ENCODE measurements around the gene ADCY9. TPM values are rescaled to one million over a fixed set of nuclear protein-coding genes. Genes with fewer than 3 reads are reported as not detected.
"Not testable (repeated sequence)": the region's sequence is repeated elsewhere in the genome, so short reads cannot be mapped to it uniquely, and the experiment has no call there.

Gene ADCY9
- 13.6 and 18.3 TPM in 2 replicates for total RNA-seq

GRCh38 chr16:4116325-4117249 is at the start of gene ADCY9:
ADCY9 (minus strand) TSS chr16:4116442; CDS start chr16:4115442, 1,000 bp downstream.
- DNase-seq (ENCODE audit: extremely low read depth, low read depth, low spot score) = no peak

- no peak for DNase-seq (ENCODE audit: extremely low read depth, low read depth, low spot score)
These were observed 44.6 kb upstream of the ADCY9 start for GRCh38 chr16:4160658-4161430.

GRCh38 chr16:4159726-4160125 is 43.5 kb upstream of the ADCY9 start:
- no peak for DNase-seq (ENCODE audit: extremely low read depth, low read depth, low spot score)

- DNase-seq (ENCODE audit: extremely low read depth, low read depth, low spot score) = no peak
These were observed 42.2 kb upstream of the ADCY9 start for GRCh38 chr16:4158143-4159093.

GRCh38 chr16:4157376-4157825 is 41.2 kb upstream of the ADCY9 start:
- no peak for DNase-seq (ENCODE audit: extremely low read depth, low read depth, low spot score)

- DNase-seq (ENCODE audit: extremely low read depth, low read depth, low spot score) = not testable (repeated sequence)
These were observed 40.3 kb upstream of the ADCY9 start for GRCh38 chr16:4156503-4156902.

GRCh38 chr16:4153364-4153763 is 37.1 kb upstream of the ADCY9 start:
- DNase-seq (ENCODE audit: extremely low read depth, low read depth, low spot score) = not testable (repeated sequence)

GRCh38 chr16:4152267-4152666 is 36.0 kb upstream of the ADCY9 start:
- DNase-seq (ENCODE audit: extremely low read depth, low read depth, low spot score) = no peak

- DNase-seq (ENCODE audit: extremely low read depth, low read depth, low spot score) = no peak
These were observed 31.0 kb upstream of the ADCY9 start for GRCh38 chr16:4147236-4147635.

- DNase-seq (ENCODE audit: extremely low read depth, low read depth, low spot score) = no peak
These were observed 26.0 kb upstream of the ADCY9 start for GRCh38 chr16:4142268-4142667.

- no peak for DNase-seq (ENCODE audit: extremely low read depth, low read depth, low spot score)
These were observed 25.4 kb upstream of the ADCY9 start for GRCh38 chr16:4141604-4142003.

GRCh38 chr16:4140652-4141051 is 24.4 kb upstream of the ADCY9 start:
- no peak for DNase-seq (ENCODE audit: extremely low read depth, low read depth, low spot score)

GRCh38 chr16:4139968-4140367 is 23.7 kb upstream of the ADCY9 start:
- no peak for DNase-seq (ENCODE audit: extremely low read depth, low read depth, low spot score)

GRCh38 chr16:4138713-4139112 is 22.5 kb upstream of the ADCY9 start:
- DNase-seq (ENCODE audit: extremely low read depth, low read depth, low spot score) = no peak

GRCh38 chr16:4137438-4137837 is 21.2 kb upstream of the ADCY9 start:
- no peak for DNase-seq (ENCODE audit: extremely low read depth, low read depth, low spot score)

- DNase-seq (ENCODE audit: extremely low read depth, low read depth, low spot score) = no peak
These were observed 20.1 kb upstream of the ADCY9 start for GRCh38 chr16:4136229-4136813.

- DNase-seq (ENCODE audit: extremely low read depth, low read depth, low spot score) = no peak
These were observed 19.3 kb upstream of the ADCY9 start for GRCh38 chr16:4135537-4135936.

GRCh38 chr16:4133897-4134372 is 17.7 kb upstream of the ADCY9 start:
- DNase-seq (ENCODE audit: extremely low read depth, low read depth, low spot score) = no peak

GRCh38 chr16:4131621-4132020 is 15.4 kb upstream of the ADCY9 start:
- no peak for DNase-seq (ENCODE audit: extremely low read depth, low read depth, low spot score)

Measured in glomerular endothelial cell (primary cell).